ENCODE measurements around the gene FAM72A. TPM values are rescaled to one million over a fixed set of nuclear protein-coding genes. Genes with fewer than 3 reads are reported as not detected.
A peak's percentile ranks its signal among the peaks of the same experiment; 100 is the strongest.
"Not testable (repeated sequence)": the region's sequence is repeated elsewhere in the genome, so short reads cannot be mapped to it uniquely, and the experiment has no call there.

FAM72A gene
- total RNA-seq, 4 donors from 2014 or later, result 1.6 to 8.4 (median 3.7) TPM

DNA sequence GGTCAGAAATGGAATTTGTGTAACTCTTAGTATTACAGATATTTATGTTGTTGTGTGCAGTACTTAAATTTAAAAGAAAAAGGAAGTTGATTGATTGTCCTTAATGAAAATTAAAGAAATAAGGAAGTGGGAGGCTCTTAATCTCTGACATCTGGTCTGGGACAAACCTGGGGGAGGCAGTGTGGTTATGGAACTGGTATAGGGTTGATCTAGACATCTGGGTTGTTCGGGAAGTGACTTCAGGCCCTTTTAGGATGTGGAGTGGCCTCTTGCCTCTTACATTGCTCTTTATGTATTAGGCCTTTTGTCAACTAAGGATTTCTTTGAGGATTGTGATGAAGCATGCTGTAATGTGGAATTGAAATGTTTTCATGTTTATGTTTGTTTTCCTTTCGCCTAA is 16.1 kb upstream of the FAM72A start:
- DNase-seq (ENCODE audit: low spot score), result not testable (repeated sequence)

DNA sequence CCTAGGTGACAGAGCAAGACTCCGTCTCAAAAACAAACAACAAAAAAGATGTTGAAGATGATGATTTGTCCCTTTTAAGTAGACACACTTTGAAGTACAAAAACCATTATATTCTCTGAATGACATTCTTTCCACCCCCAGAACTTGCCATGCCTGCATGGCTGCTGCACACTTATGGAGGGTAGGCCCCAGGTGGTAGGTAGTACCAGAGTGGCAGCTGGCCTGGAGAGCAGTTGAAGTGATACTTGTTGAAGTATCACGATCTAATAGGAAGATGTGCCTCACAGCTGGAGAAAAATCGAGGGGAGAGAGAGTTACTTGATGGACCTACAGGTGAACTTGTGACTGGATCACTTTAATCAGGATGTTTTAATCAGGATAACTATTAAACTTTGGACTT is 15.6 kb upstream of the FAM72A start:
- ATAC-seq (ENCODE audit: low FRiP score); DNase-seq (ENCODE audit: low spot score): not testable (repeated sequence)

More for the DNA sequence above, 16.1 kb upstream of the FAM72A start:
- not testable (repeated sequence) for ATAC-seq (ENCODE audit: low FRiP score)

DNA sequence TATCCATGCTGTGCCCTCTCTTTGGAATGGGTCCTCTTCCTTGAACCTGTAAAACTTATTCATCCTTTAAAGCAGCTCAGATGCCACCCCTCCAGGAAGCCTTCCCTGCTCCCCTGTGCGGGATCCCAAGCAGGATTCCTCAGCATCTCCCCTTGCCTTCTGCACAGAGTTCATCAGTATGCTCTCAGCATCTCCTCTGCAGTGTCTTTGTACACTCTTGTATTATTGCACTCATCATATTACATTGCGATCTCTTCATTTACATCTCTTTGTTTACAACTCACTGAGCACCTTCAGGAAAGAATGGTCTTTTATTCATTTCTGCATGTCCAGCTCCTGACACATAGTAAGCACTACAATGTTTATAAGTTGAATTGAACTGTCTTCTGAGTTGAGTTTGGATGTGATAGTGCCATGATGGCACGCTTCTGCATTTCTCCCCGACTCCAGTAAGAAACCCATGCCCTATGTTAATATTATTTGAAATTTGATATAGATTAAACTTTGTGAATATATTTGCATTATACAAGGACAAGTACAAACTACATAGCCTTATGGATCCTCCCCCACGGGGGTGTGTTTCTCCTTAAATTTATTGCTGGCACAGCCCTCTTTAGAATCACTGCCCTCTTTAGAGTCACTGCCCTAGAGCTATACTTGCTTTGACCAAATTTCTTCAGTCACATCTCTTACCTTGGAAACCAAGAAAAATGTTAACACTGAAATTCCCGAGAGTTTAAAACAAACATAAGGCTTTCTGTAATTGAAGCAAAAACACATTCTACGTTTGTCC is 13.2 kb upstream of the FAM72A start:
- not testable (repeated sequence) for ATAC-seq (ENCODE audit: low FRiP score); DNase-seq (ENCODE audit: low spot score)

DNA sequence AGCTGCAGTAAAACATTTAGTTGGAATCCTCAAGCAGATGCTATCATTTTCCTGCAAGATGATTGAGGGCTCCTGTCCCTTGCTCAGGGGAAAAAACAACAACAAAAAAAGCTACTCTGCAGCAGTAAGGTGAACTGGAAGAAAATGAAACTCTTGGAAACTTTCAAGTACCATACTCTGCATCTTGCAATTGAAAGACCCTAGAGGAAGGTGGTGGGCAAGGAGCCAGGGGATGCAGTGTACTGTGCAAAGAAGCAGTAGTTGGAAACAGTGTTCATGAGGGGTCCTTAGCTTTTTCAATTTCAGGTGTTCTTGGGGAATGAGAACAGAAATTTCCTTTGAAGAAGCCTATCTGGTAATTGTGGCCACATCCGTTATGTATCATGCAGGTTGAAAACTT is 8.2 kb upstream of the FAM72A start:
- not testable (repeated sequence) for DNase-seq (ENCODE audit: low spot score); ATAC-seq (ENCODE audit: low FRiP score)

GRCh38 chr1:206205569-206205968 is 2.9 kb upstream of the FAM72A start:
- ATAC-seq (ENCODE audit: low FRiP score); DNase-seq (ENCODE audit: low spot score): not testable (repeated sequence)

DNA sequence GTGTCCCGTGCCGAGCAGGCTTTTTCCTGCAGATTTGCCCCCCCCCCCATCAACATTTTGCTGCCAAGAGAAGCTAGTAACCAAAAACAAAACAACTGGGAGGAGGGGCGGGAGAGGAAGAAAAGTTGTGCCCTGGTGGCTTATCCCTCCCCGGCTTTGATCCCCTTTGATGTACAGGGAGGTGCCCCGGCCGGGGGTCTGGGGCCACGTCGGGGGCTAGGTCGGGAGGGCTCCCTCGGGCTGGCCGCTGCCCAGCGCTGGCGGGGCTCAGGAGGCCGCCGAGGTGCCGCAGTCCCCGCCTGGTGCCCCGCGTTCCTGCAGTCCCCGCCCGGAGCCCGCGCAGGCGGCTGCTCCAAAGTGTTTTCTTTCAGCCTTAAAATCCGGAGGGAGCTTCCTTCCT is 2.2 kb upstream of the FAM72A start:
- not testable (repeated sequence) for DNase-seq (ENCODE audit: low spot score); ATAC-seq (ENCODE audit: low FRiP score)

DNA sequence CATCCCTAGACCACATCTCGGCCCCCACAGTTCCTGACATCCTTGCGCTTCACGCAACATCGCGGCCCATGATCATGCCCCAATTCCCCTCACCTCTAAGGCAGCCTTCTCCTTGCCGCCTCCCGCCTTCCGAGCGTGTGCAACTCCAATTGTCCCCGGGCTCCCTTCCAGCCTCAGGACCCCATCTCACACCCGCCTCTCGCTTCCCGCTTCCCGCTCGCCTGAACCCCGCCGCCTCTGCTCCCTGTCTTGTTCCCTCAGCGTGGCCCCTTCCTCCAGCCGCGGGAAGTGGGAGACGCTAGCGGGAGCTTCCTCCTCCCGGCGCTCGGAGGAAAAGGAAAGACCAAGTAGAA is 1.5 kb upstream of the FAM72A start:
- not testable (repeated sequence) for ATAC-seq (ENCODE audit: low FRiP score); DNase-seq (ENCODE audit: low spot score)

DNA sequence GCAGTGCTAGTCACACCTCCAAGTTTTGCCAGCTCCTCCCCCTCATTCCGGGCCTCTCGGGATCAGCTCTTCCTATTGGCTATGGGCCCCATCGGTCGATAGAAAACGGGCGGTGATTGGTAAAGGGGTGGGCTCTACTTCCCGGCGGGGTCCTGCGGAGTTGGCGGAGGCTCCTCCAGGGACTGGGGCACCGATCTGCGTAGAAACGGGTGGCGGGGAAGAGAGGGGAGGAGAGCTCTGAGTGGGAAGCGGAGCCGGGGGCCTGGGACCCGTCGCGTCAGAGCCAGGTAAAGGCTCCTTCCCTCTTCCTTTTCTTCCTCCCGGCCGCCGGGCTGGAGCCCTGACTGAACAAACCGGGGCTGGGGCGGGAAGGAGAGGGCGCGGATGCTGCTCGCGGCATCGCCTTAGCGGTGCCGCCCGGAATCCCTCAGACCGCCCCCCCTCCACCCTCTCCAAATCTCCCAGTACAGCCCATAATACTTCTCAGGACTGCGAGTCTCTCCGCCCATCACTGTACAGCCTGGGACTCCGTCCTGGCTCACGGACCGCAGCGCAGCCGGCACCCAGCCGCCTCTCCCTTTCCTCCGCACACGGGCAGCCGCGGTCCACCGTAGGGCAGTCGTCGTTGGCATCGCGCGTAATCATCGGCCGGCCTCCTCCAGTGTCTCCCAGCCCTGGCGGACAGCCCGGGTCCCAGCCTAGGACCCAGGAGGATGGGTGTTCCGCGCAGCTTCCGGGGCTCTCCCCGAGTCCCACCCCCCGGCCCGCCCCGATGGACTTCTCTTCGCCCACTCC is 922 bp upstream of the FAM72A start, which contains the start of gene SRGAP2:
Gene SRGAP2, plus strand, starts transcription at position 178 of the 795 bp plus-strand sequence. CDS start 2,430 bp downstream, outside the sequence.
- peak; percentile 57 for ATAC-seq (ENCODE audit: low FRiP score)
- not testable (repeated sequence) for DNase-seq (ENCODE audit: low spot score)

- DNase-seq (ENCODE audit: low spot score); ATAC-seq (ENCODE audit: low FRiP score): not testable (repeated sequence)
Measured at GRCh38 chr1:206196748-206197424, 5.8 kb downstream of the FAM72A start.

- not testable (repeated sequence) for ATAC-seq (ENCODE audit: low FRiP score); DNase-seq (ENCODE audit: low spot score)
Measured at GRCh38 chr1:206195182-206195581, 7.5 kb downstream of the FAM72A start.

DNA sequence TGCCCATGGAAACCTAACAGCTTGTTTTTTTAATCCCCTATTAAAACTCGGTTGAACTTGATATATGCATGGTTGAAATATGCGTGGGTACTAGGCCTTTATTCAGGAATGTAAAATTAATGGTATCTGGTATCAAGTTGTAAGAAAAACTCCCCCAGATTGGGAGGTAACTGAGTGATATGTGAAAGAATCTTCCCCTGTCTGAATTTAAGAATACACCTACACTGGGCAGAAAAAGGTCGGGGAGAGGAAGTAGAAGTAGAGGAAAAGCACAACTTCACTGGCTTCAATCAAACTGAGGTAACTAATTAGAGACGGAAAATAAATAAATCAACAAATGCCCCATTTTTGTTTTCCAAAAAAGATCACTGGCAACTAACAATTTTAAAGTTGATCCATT is 15.8 kb downstream of the FAM72A start:
- peak; percentile 57 for ATAC-seq (ENCODE audit: low FRiP score)
- not testable (repeated sequence) for DNase-seq (ENCODE audit: low spot score)

- not testable (repeated sequence) for ATAC-seq (ENCODE audit: low FRiP score); DNase-seq (ENCODE audit: low spot score)
Measured at GRCh38 chr1:206185778-206186177, 16.9 kb downstream of the FAM72A start.

DNA sequence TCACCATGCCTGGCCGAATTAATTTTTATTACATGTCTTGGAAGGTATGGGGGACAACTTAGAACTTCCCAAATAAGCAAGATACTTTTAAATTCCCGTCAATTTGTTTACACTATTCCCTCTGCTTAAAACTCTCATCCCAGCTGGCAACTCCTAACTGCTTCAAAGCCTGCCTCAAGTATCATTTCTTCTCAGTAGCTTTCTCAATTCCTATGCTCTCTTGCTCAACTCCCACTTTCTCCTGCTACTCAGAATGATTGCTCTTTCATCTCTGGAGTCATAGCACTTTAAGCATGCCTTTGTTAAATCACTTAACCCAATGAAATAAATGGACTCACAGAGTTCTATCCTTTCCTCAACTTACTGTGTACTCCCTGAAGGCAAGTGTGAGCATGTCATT is 18.9 kb downstream of the FAM72A start:
- DNase-seq (ENCODE audit: low spot score), result not testable (repeated sequence)

GRCh38 chr1:206182368-206183317 is 20.0 kb downstream of the FAM72A start:
- not testable (repeated sequence) for DNase-seq (ENCODE audit: low spot score)
- peak; percentile 43 for ATAC-seq (ENCODE audit: low FRiP score)

More for the DNA sequence above, 18.9 kb downstream of the FAM72A start:
- peak; percentile 65 for ATAC-seq (ENCODE audit: low FRiP score)

DNA sequence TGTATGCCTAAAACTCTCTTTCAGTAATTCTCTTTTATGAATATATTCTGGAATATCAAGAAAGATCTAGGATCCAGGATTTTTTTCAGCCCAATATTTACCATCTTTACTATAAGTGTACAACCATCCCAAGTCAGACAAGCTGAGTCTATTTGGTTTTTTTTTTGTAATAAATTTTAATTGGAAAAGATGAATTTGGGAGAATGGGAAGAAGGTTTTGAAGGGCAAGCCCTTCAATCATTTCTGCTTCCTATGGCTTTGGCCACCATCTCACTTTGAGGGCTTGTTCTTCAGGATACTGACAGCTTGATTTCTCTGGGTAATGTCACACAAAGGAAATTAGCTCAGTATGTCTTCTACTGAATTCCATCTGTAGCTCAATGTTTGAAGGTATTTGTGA is 23.0 kb downstream of the FAM72A start:
- not testable (repeated sequence) for ATAC-seq (ENCODE audit: low FRiP score); DNase-seq (ENCODE audit: low spot score)

- ATAC-seq (ENCODE audit: low FRiP score); DNase-seq (ENCODE audit: low spot score): not testable (repeated sequence)
Measured at GRCh38 chr1:206178061-206178989, 24.3 kb downstream of the FAM72A start.

GRCh38 chr1:206176114-206176502 is 26.5 kb downstream of the FAM72A start:
- peak; percentile 27 for DNase-seq (ENCODE audit: low spot score)
- peak; percentile 95 for ATAC-seq (ENCODE audit: low FRiP score)
